Sigmoid colon (tissue), 4 donors: ENCODE measurements around the gene USP32.

ENCODE experiments used
- CTCF ChIP-seq, 4 experiments: fragments of 450-650 bp in 3 of 4; fragments of 200-600 bp in 1 of 4; IDR thresholded peaks; one replicate each; pipeline ENCODE4 v1.5.1; 2016 to 2019; ENCODE audit warnings: antibody characterized with exemption in 4 of 4, mild to moderate bottlenecking in 3 of 4, moderate library complexity in 2 of 4
- EP300 ChIP-seq, 4 donors: sonication (generic); formaldehyde crosslinking; IDR thresholded peaks; one replicate each; pipeline ENCODE4 v1.6.1; 2017; ENCODE audit warnings: antibody characterized with exemption in 4 of 4
- POLR2A ChIP-seq, 2 donors: fragments of 450-650 bp; IDR thresholded peaks; one replicate each; pipeline ENCODE4 v1.6.1; 2016; ENCODE audit warnings: antibody characterized with exemption in 2 of 2, mild to moderate bottlenecking in 2 of 2, moderate library complexity in 2 of 2
- POLR2AphosphoS5 ChIP-seq, 4 donors: sonication (generic); formaldehyde crosslinking; IDR thresholded peaks; one replicate each; pipeline ENCODE4 v1.6.1; 2017; ENCODE audit warnings: antibody characterized with exemption in 4 of 4

- TF ChIP-seq CTCF (IDR thresholded peaks at IDR 0.05) (no peak), POLR2AphosphoS5 (IDR thresholded peaks at IDR 0.05) (no peak), POLR2A (IDR thresholded peaks at IDR 0.05) (no peak), EP300 (IDR thresholded peaks at IDR 0.05) (no peak)
Observed at GRCh38 chr17:60158751-60159478, 233.0 kb downstream of the USP32 start.
